Activated CD8-positive, alpha-beta T cell treated with anti-CD3 and anti-CD28 coated beads for 36 hours (primary cell): ENCODE data around the gene DCUN1D2. TPM values are rescaled to one million over a fixed set of nuclear protein-coding genes. Genes with fewer than 3 reads are reported as not detected.
"Not testable (repeated sequence)": the region's sequence is repeated elsewhere in the genome, so short reads cannot be mapped to it uniquely, and the experiment has no call there.

Experiments used
- ATAC-seq: fragments of 200-7000 bp; cut with Tn5 transposase; one replicate; pipeline ENCODE4 v1.10.0; 2021; ENCODE audit warnings: mild to moderate bottlenecking, moderate library complexity
- CTCF ChIA-PET: fragments of 350-600 bp; sonication (Branson Sonifier 250); formaldehyde crosslinking; loops from one replicate; lab custom pipeline; 2021; ENCODE audit warnings: antibody characterized with exemption; lab: Charles Lee
- POLR2A ChIA-PET: fragments of 350-600 bp; sonication (Branson Sonifier 250); formaldehyde crosslinking; loops from one replicate; lab custom pipeline; 2021; ENCODE audit warnings: antibody characterized with exemption; lab: Charles Lee
- DNase-seq: peaks from one replicate; pipeline ENCODE4 v3.0.0-alpha.2; 2020
- H3K27ac Mint-ChIP-seq: one replicate; pipeline ENCODE4 v1.8.0; 2021; ENCODE audit warnings: mild to moderate bottlenecking, mixed read lengths
- H3K27me3 Mint-ChIP-seq: one replicate; pipeline ENCODE4 v1.8.0; 2021; ENCODE audit warnings: mixed read lengths
- H3K36me3 Mint-ChIP-seq: one replicate; pipeline ENCODE4 v1.8.0; 2021; ENCODE audit warnings: low read depth, mixed read lengths
- H3K4me1 Mint-ChIP-seq: one replicate; pipeline ENCODE4 v1.8.0; 2021; ENCODE audit warnings: low read depth, mixed read lengths
- H3K4me3 Mint-ChIP-seq: one replicate; pipeline ENCODE4 v1.8.0; 2021; ENCODE audit warnings: mild to moderate bottlenecking, moderate library complexity, mixed read lengths
- H3K9me3 Mint-ChIP-seq: one replicate; pipeline ENCODE4 v1.8.0; 2021; ENCODE audit warnings: mixed read lengths
- CTCF ChIP-seq: fragments of 200-600 bp; IDR thresholded peaks from one replicate; pipeline ENCODE4 v1.8.0; 2022; ENCODE audit warnings: antibody characterized with exemption, mild to moderate bottlenecking
- intact Hi-C: fragments of 100-400 bp; cut with micrococcal nuclease; formaldehyde crosslinking; loops from one replicate; pipeline ENCODE4 v1.10.0; 2022
- total RNA-seq, 2 experiments: library from RNA; stranded (reverse); gene quantifications; one replicate each; pipeline ENCODE4 v1.2.3, GENCODE V29; 2021

Gene DCUN1D2
- total RNA-seq, 2 experiments from 2014 or later, result 13.4 to 14.7 TPM

GRCh38 chr13:113472355-113473025 is 18.0 kb downstream of the DCUN1D2 start:
- Mint-ChIP-seq H3K9me3 (no peaks in the 10 kb centered on the region), H3K4me3 (no peak overlapping the region), H3K4me1 (no peaks in the 10 kb centered on the region), H3K27me3 (no peaks in the 10 kb centered on the region), H3K36me3 (peaks cover 37% of the 10 kb centered on the region), H3K27ac (no peak overlapping the region)
- POLR2A ChIA-PET, result no interaction called here
- no peak for DNase-seq
- TF ChIP-seq CTCF, result no peak
- CTCF ChIA-PET, result no interaction called here
- no peak for ATAC-seq
- intact Hi-C loops, result no loop called here

DNA sequence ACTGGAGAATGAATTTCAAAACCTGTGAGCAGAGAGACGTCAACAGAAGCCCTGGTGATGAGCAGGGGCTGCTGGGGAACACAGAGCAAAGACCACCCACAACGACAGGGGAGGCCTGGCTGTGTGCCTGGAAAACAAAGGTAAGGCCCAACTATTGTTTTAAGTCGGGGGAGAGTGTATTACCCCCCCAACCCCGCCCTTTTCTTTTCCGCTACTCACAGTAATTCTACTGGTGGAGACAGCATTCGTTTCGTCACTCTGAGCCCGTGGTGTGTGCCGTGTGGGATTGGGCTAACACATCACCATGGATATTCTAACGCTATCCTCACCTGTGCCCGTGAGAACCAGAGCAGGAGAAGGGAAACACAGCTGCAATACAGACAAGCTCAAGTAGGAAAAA is 18.7 kb downstream of the DCUN1D2 start:
- Mint-ChIP-seq H3K4me3 (no peak overlapping the region), H3K9me3 (no peaks in the 10 kb centered on the region), H3K36me3 (peaks cover 34% of the 10 kb centered on the region), H3K27me3 (no peaks in the 10 kb centered on the region), H3K27ac (no peak overlapping the region), H3K4me1 (no peaks in the 10 kb centered on the region)
- no peak for TF ChIP-seq CTCF
- ATAC-seq (no peak), DNase-seq (no peak)
- CTCF ChIA-PET, result no interaction called here
- intact Hi-C loops, result no loop called here
- POLR2A ChIA-PET, result no interaction called here

DNA sequence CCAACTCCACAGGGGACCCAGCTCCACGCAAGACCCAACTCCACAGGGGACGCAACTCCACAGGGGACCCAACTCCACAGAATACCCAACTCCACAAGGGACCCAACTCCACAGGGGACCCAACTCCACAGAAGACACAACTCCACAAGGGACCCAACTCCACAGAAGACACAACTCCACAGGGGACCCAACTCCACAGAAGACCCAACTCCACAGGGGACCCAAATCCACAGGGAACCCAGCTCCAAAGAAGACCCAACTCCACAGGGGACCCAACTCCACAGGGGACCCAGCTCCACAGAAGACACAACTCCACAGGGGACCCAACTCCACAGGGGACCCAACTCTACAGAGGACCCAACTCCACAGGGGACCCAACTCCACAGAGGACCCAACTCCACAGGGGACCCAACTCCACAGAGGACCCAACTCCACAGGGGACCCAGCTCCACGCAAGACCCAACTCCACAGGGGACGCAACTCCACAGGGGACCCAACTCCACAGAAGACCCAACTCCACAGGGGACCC is 19.8 kb downstream of the DCUN1D2 start:
- CTCF ChIA-PET, ATAC-seq, H3K27me3 Mint-ChIP-seq, intact Hi-C loops, DNase-seq, H3K4me1 Mint-ChIP-seq, H3K9me3 Mint-ChIP-seq, H3K27ac Mint-ChIP-seq, H3K4me3 Mint-ChIP-seq, POLR2A ChIA-PET: not testable (repeated sequence)
- H3K36me3 Mint-ChIP-seq, result peaks cover 30% of the 10 kb centered on the region

DNA sequence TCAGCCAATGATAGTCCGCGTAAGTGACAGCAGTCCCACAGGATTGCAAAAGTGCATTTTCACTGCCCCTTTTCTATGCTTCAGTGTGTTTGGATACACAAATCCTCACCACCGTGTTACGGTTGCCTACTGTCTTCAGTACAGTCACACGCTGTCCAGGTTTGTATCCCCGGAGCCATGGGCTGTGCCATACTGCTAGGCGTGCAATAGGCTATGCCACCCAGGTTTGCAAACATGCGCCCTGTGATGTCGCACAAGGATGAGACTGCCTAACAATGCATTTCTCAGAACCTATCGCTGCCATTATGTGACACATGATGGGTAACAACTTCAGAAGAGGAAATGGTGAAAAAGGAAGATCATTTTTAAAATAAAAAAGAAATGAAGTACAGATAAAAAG is 20.4 kb downstream of the DCUN1D2 start:
- H3K27ac Mint-ChIP-seq, result no peak overlapping the region
- ChIA-PET POLR2A (no interaction called here), CTCF (no interaction called here)
- intact Hi-C loops, result no loop called here
- no peaks in the 10 kb centered on the region for H3K9me3 Mint-ChIP-seq
- H3K4me1 Mint-ChIP-seq, result peaks cover 3% of the 10 kb centered on the region
- DNase-seq (no peak), ATAC-seq (no peak)
- H3K4me3 Mint-ChIP-seq, result no peak overlapping the region
- TF ChIP-seq CTCF, result no peak
- no peaks in the 10 kb centered on the region for H3K27me3 Mint-ChIP-seq
- H3K36me3 Mint-ChIP-seq, result peaks cover 32% of the 10 kb centered on the region

DNA sequence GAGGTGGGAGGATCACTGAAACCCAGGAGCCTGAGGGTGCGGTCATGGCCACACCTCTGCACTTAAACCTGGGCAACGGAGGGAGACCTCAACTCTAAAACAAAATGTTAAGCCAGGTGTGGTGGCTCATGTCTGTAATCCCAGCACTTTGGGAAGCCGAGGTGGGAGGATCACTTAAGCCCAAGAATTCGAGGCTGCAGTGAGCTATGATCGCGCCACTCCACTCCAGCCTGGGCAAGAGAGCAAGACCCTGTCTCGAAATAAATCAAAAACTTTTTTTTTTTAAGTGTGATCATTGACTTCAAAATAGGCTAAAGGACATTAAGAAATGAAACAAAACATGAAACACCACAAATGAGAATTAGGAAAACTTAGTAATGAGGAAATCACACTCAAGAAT is 20.9 kb downstream of the DCUN1D2 start:
- Mint-ChIP-seq H3K36me3 (peaks cover 32% of the 10 kb centered on the region), H3K4me3 (no peak overlapping the region), H3K27me3 (no peaks in the 10 kb centered on the region), H3K27ac (no peak overlapping the region), H3K4me1 (peaks cover 3% of the 10 kb centered on the region), H3K9me3 (no peaks in the 10 kb centered on the region)
- ChIA-PET POLR2A (no interaction called here), CTCF (interaction anchor here (1.3 kb wide), 1 partner anchor 8 kb away, joined by 3 read pairs; no protein-coding TSS in a partner anchor)
- ATAC-seq (no peak), DNase-seq (no peak)
- intact Hi-C loops, result no loop called here
- no peak for TF ChIP-seq CTCF
